Natural killer cell (primary cell): ENCODE data around the gene VANGL2. TPM values are rescaled to one million over a fixed set of nuclear protein-coding genes. Genes with fewer than 3 reads are reported as not detected.

Experiments
- ATAC-seq, 3 donors: fragments of 150-1000 bp in 2 of 3; fragments of 200-7000 bp in 1 of 3; cut with Tn5 transposase; 1 replicate in 1 of 3; 2 replicates in 2 of 3; pipeline ENCODE4 v1.10.0; 2021; ENCODE audit warnings: mild to moderate bottlenecking in 2 of 3, moderate library complexity in 2 of 3
- DNase-seq, 2 donors: peaks; one replicate each; pipeline versions ENCODE4 v3.0.0 to v3.0.0-alpha.2; 2013 to 2021; ENCODE audit warnings: mixed read lengths in 1 of 2
- H3K27ac ChIP-seq: one replicate; pipeline ENCODE4 v1.5.1; 2013; ENCODE audit warnings: mild to moderate bottlenecking, low read length
- H3K27me3 ChIP-seq: one replicate; pipeline ENCODE4 v1.6.1; 2013; ENCODE audit warnings: low read length; ENCODE audit not compliant: control insufficient read depth, insufficient read depth
- H3K36me3 ChIP-seq: one replicate; pipeline ENCODE4 v1.6.1; 2013; ENCODE audit warnings: low read length; ENCODE audit not compliant: control insufficient read depth, insufficient read depth
- H3K4me1 ChIP-seq: one replicate; pipeline ENCODE4 v1.6.1; 2013; ENCODE audit warnings: low read length; ENCODE audit not compliant: control insufficient read depth, insufficient read depth
- H3K4me3 ChIP-seq: one replicate; pipeline ENCODE4 v1.5.1; 2013; ENCODE audit warnings: low read length
- H3K9me3 ChIP-seq: one replicate; pipeline ENCODE4 v1.6.1; 2013; ENCODE audit warnings: low read length; ENCODE audit not compliant: control insufficient read depth, insufficient read depth
- H3K27ac Mint-ChIP-seq, 2 donors: one replicate each; pipeline ENCODE4 v1.8.0; 2022; ENCODE audit warnings: mild to moderate bottlenecking in 2 of 2, mixed read lengths in 2 of 2, moderate library complexity in 1 of 2
- H3K27me3 Mint-ChIP-seq, 2 donors: one replicate each; pipeline ENCODE4 v1.8.0; 2022; ENCODE audit warnings: low read depth in 2 of 2, mixed read lengths in 2 of 2
- H3K36me3 Mint-ChIP-seq: one replicate; pipeline ENCODE4 v1.8.0; 2022; ENCODE audit warnings: mixed read lengths
- H3K4me1 Mint-ChIP-seq, 2 donors: one replicate each; pipeline ENCODE4 v1.8.0; 2022; ENCODE audit warnings: mixed read lengths in 2 of 2
- H3K4me3 Mint-ChIP-seq: one replicate; pipeline ENCODE4 v1.8.0; 2022; ENCODE audit warnings: mild to moderate bottlenecking, moderate library complexity, mixed read lengths
- H3K9me3 Mint-ChIP-seq, 2 donors: one replicate each; pipeline ENCODE4 v1.8.0; 2022; ENCODE audit warnings: mixed read lengths in 2 of 2
- WGBS: methylation state at CpG from one replicate; pipeline ENCODE4 v1.1.7; 2013; ENCODE audit warnings: missing lambda C conversion rate; ENCODE audit not compliant: insufficient coverage; 5-methylcytosine and 5-hydroxymethylcytosine counted together
- intact Hi-C: fragments of 100-400 bp; cut with micrococcal nuclease; formaldehyde crosslinking; loops from one replicate; pipeline ENCODE4 v1.14.2; 2022
- total RNA-seq, 4 donors: library from RNA; stranded (reverse); fragments of 120-200 nt in 1 of 4; gene quantifications; one replicate each; pipeline versions ENCODE4 v1.2.3 to v1.2.4, GENCODE V29; 2013 to 2022
- TF ChIP-seq, protein P1 (sequence below): fragments of 200-600 bp; IDR thresholded peaks from one replicate; pipeline ENCODE4 v1.8.0; 2022; ENCODE audit warnings: antibody characterized with exemption

The VANGL2 gene
- total RNA-seq, 3 donors from 2014 or later (not counting 1 experiment from before 2014, with no cell fraction given) = 0.08 TPM; not detected in 2

DNA sequence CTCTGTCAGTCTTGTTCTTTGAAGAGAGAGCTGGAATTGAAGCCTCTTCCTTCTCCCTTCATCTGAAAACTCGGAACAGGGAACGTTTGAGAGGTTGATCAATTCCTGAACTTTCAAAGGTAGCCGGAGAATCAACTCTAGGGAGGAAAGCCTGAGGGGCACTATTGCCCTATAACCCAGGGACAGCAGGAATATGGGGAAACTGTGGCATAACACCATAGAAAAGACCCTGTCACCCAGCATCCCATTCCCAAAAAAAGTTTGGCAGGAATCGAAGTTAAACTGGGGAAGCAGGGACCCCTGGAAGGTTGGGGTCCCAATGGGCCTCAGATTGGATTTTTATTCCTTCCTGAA lies 38.6 kb upstream of the VANGL2 start:
- intact Hi-C loops = no loop called here
- Histone ChIP-seq H3K36me3 (peaks cover 29% of the 10 kb centered on the region), H3K4me3 (no peak overlapping the region), H3K27ac (no peak overlapping the region), H3K27me3 (no peaks in the 10 kb centered on the region), H3K4me1 (no peaks in the 10 kb centered on the region), H3K9me3 (no peaks in the 10 kb centered on the region)
- TF ChIP-seq, protein P1, sequence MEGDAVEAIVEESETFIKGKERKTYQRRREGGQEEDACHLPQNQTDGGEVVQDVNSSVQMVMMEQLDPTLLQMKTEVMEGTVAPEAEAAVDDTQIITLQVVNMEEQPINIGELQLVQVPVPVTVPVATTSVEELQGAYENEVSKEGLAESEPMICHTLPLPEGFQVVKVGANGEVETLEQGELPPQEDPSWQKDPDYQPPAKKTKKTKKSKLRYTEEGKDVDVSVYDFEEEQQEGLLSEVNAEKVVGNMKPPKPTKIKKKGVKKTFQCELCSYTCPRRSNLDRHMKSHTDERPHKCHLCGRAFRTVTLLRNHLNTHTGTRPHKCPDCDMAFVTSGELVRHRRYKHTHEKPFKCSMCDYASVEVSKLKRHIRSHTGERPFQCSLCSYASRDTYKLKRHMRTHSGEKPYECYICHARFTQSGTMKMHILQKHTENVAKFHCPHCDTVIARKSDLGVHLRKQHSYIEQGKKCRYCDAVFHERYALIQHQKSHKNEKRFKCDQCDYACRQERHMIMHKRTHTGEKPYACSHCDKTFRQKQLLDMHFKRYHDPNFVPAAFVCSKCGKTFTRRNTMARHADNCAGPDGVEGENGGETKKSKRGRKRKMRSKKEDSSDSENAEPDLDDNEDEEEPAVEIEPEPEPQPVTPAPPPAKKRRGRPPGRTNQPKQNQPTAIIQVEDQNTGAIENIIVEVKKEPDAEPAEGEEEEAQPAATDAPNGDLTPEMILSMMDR = no peak
- peaks cover 0 to 6% of the 10 kb centered on the region in 2 donors for H3K4me1 Mint-ChIP-seq
- H3K27me3 Mint-ChIP-seq = no peaks in the 10 kb centered on the region
- H3K27ac Mint-ChIP-seq = no peak overlapping the region
- no peak overlapping the region for H3K4me3 Mint-ChIP-seq
- WGBS = 89% methylated on average over 4 of the region's 4 CpGs
- no peaks in the 10 kb centered on the region for H3K9me3 Mint-ChIP-seq
- H3K36me3 Mint-ChIP-seq = peaks cover 15% of the 10 kb centered on the region
- DNase-seq (no peak), ATAC-seq (no peak)

DNA sequence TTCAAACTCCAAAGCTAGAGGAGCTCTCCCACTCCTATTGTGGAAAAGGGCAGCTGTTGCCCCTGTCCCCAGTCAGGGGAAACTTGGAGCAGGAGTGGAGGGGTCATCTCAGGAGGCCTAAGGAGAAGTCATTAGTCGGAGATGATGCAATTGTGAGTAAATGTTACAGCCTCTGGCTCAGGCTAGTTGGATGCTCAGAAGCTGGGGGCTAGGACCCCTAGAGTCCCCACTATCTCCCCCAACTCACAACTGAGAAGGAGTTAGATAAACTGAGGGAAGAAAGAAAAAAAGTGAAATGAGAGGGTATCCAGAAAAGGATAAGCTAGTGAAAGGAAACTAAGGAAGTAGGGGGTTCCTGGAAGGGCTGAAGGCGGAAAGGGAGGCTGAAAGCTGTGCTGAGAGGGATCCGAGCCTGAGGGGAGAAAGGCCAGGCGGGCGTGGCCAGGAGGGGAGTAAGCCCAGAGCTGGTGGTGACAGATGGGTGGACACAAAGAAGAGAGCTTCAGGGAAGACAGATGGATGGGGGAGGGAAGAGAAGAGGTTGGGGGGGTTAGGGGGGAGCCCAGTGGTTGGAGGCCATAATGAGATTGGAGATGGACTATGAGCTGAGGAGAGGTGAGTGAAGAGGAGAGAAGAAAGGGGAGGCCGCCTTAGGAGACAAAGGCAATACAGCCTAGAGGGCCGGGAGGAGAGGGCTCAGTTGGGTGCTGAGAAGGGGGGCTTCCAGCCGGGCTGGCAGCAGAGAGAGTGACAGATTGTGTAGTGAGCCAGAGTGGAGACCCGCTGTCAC lies 38.0 kb upstream of the VANGL2 start:
- Histone ChIP-seq H3K36me3 (peaks cover 24% of the 10 kb centered on the region), H3K4me1 (no peaks in the 10 kb centered on the region), H3K4me3 (no peak overlapping the region), H3K9me3 (no peaks in the 10 kb centered on the region), H3K27ac (no peak overlapping the region), H3K27me3 (no peaks in the 10 kb centered on the region)
- TF ChIP-seq, protein P1 = no peak
- Mint-ChIP-seq H3K4me1 (peaks cover 0 to 8% of the 10 kb centered on the region in 2 donors), H3K4me3 (no peak overlapping the region), H3K9me3 (no peaks in the 10 kb centered on the region), H3K27ac (no peak overlapping the region), H3K27me3 (no peaks in the 10 kb centered on the region), H3K36me3 (peaks cover 10% of the 10 kb centered on the region)
- intact Hi-C loops = no loop called here
- 94% methylated on average over 9 of the region's 9 CpGs for WGBS
- ATAC-seq = no peak
- no peak for DNase-seq

DNA sequence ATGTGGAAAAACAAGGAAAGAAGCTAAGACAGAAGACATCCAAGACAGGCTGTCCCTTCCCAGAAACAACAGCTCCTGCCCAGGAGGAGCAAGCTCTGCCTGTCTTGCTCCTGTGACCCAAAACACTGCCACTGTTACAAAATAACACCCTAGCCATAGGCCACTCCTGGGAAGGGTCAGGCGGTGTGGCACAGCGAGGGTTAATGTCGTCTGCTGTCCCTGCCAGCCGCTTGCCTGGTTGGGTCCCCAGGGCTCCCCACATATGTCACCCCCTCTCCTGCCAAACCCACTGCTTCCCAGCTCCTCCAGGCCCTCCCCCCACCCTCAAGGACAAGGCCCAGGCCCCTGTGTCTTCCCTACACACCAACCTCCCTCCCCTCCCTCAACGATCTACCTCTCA lies 37.4 kb upstream of the VANGL2 start:
- Histone ChIP-seq H3K4me1 (no peaks in the 10 kb centered on the region), H3K36me3 (peaks cover 18% of the 10 kb centered on the region), H3K4me3 (no peak overlapping the region), H3K27me3 (no peaks in the 10 kb centered on the region), H3K9me3 (no peaks in the 10 kb centered on the region), H3K27ac (no peak overlapping the region)
- Mint-ChIP-seq H3K4me1 (peaks cover 0 to 11% of the 10 kb centered on the region in 2 donors), H3K27ac (no peak overlapping the region), H3K27me3 (no peaks in the 10 kb centered on the region), H3K36me3 (peaks cover 8% of the 10 kb centered on the region), H3K4me3 (no peak overlapping the region), H3K9me3 (no peaks in the 10 kb centered on the region)
- DNase-seq (no peak), ATAC-seq (no peak)
- WGBS = 80% methylated on average over 4 of the region's 5 CpGs
- intact Hi-C loops = no loop called here
- TF ChIP-seq, protein P1 = no peak
